Right atrium auricular region (tissue), 2 donors: Measurements from ENCODE around the gene WDFY2. TPM values are rescaled to one million over a fixed set of nuclear protein-coding genes. Genes with fewer than 3 reads are reported as not detected.

Experiments
- DNase-seq: peaks from one replicate; pipeline ENCODE4 v3.0.0-alpha.2; 2019; ENCODE audit warnings: low spot score
- H3K27ac ChIP-seq, 2 donors: fragments of 200-600 bp; sonication (generic); 1 replicate in 1 of 2; 2 replicates in 1 of 2; pipeline ENCODE4 v1.5.1; 2016 to 2019
- H3K27me3 ChIP-seq, 2 donors: fragments of 200-600 bp; sonication (generic); one replicate each; pipeline versions ENCODE4 v1.5.1 to v1.6.0; 2017 to 2019
- H3K36me3 ChIP-seq: fragments of 200-600 bp; sonication (generic); one replicate; pipeline ENCODE4 v1.5.1; 2016
- H3K4me1 ChIP-seq, 2 donors: fragments of 200-600 bp; sonication (generic); one replicate each; pipeline versions ENCODE4 v1.5.1 to v1.6.0; 2017 to 2019
- H3K4me3 ChIP-seq, 2 donors: fragments of 200-600 bp; sonication (generic); 1 replicate in 1 of 2; 2 replicates in 1 of 2; pipeline ENCODE4 v1.5.1; 2017 to 2019; ENCODE audit warnings: mild to moderate bottlenecking in 1 of 2, moderate library complexity in 1 of 2
- H3K9me3 ChIP-seq, 2 donors: fragments of 200-600 bp; sonication (generic); one replicate each; pipeline ENCODE4 v1.5.1; 2019
- CTCF ChIP-seq, 2 donors: fragments of 200-600 bp; sonication (generic); IDR thresholded peaks; one replicate each; pipeline ENCODE4 v1.5.1; 2019; ENCODE audit warnings: antibody characterized with exemption in 2 of 2
- total RNA-seq, 2 donors: library from RNA; depleted of rRNA; stranded (reverse); fragments of >200 nt; gene quantifications; one replicate each; pipeline ENCODE4 v1.1.0, GENCODE V29; 2016

WDFY2 gene
- total RNA-seq, 2 donors from 2014 or later = 2.3 to 3.8 TPM

GRCh38 chr13:51625555-51626345, 41.5 kb downstream of the WDFY2 start:
- Histone ChIP-seq H3K36me3 (no peaks in the 10 kb centered on the region), H3K9me3 (no peaks in the 10 kb centered on the region), H3K4me1 (peaks cover 0 to 37% of the 10 kb centered on the region in 2 donors), H3K4me3 (no peak overlapping the region), H3K27ac (no peak overlapping the region), H3K27me3 (no peaks in the 10 kb centered on the region)
- TF ChIP-seq CTCF (IDR thresholded peaks at IDR 0.05) = no peak
- DNase-seq = no peak

- no peaks in the 10 kb centered on the region for H3K36me3 ChIP-seq
- H3K27ac ChIP-seq = no peak overlapping the region
- no peak overlapping the region for H3K4me3 ChIP-seq
- H3K9me3 ChIP-seq = no peaks in the 10 kb centered on the region
- peaks cover 0 to 27% of the 10 kb centered on the region in 2 donors for H3K4me1 ChIP-seq
- H3K27me3 ChIP-seq = no peaks in the 10 kb centered on the region
- no peak for DNase-seq
- no peak for TF ChIP-seq CTCF (IDR thresholded peaks at IDR 0.05)
These were observed 42.5 kb downstream of the WDFY2 start for GRCh38 chr13:51626749-51627148.

- no peak overlapping the region for H3K27ac ChIP-seq
- TF ChIP-seq CTCF (IDR thresholded peaks at IDR 0.05) = no peak
- H3K27me3 ChIP-seq = no peaks in the 10 kb centered on the region
- peaks cover 0 to 27% of the 10 kb centered on the region in 2 donors for H3K4me1 ChIP-seq
- DNase-seq = no peak
- no peak overlapping the region for H3K4me3 ChIP-seq
- H3K9me3 ChIP-seq = no peaks in the 10 kb centered on the region
- no peaks in the 10 kb centered on the region for H3K36me3 ChIP-seq
These were observed 44.0 kb downstream of the WDFY2 start for GRCh38 chr13:51628059-51628852.

- H3K4me1 ChIP-seq = peaks cover 0 to 23% of the 10 kb centered on the region in 2 donors
- TF ChIP-seq CTCF (IDR thresholded peaks at IDR 0.05) = no peak
- H3K36me3 ChIP-seq = no peaks in the 10 kb centered on the region
- DNase-seq = no peak
- H3K9me3 ChIP-seq = no peaks in the 10 kb centered on the region
- H3K27ac ChIP-seq = no peak overlapping the region
- no peaks in the 10 kb centered on the region for H3K27me3 ChIP-seq
- no peak overlapping the region for H3K4me3 ChIP-seq
These were observed 45.4 kb downstream of the WDFY2 start for GRCh38 chr13:51629491-51630287.

GRCh38 chr13:51630288-51630615, 46.0 kb downstream of the WDFY2 start:
- H3K27me3 ChIP-seq = no peaks in the 10 kb centered on the region
- no peak for TF ChIP-seq CTCF (IDR thresholded peaks at IDR 0.05)
- H3K27ac ChIP-seq = no peak overlapping the region
- H3K9me3 ChIP-seq = no peaks in the 10 kb centered on the region
- H3K4me3 ChIP-seq = no peak overlapping the region
- peaks cover 0 to 17% of the 10 kb centered on the region in 2 donors for H3K4me1 ChIP-seq
- DNase-seq = no peak
- no peaks in the 10 kb centered on the region for H3K36me3 ChIP-seq
